ENCODE data around the gene LIG1. TPM values are rescaled to one million over a fixed set of nuclear protein-coding genes. Genes with fewer than 3 reads are reported as not detected.

The LIG1 gene
- total RNA-seq, 1 experiment from 2014 or later: 115 TPM

- no peak overlapping the region for H3K9ac ChIP-seq (ENCODE audit: extremely low read depth, insufficient read length, low read length)
- no peak overlapping the region for H3K4ac ChIP-seq (ENCODE audit: low read depth, low read length)
- H3K4me1 Mint-ChIP-seq: peaks cover 15 to 21% of the 10 kb centered on the region in 2 experiments
- H3K9me3 ChIP-seq (ENCODE audit: control insufficient read depth, low read depth, low read length): no peaks in the 10 kb centered on the region
- no peak overlapping the region for H3K4me2 ChIP-seq (ENCODE audit: insufficient read depth, insufficient read length, low read length)
- no peaks in the 10 kb centered on the region for H3K27me3 ChIP-seq (ENCODE audit: insufficient read depth, low read length)
- WGBS (ENCODE audit: extremely low coverage, insufficient read length, low lambda C conversion rate): no CpG with 5 or more reads among the region's 3 CpGs
- H3K27ac Mint-ChIP-seq: peak overlapping the region in 1 of 3 experiments; percentile 71; a peak in 1 of 7 replicates
- no peak overlapping the region for H3K14ac ChIP-seq (ENCODE audit: insufficient read depth, low read length)
- H3K56ac ChIP-seq (ENCODE audit: insufficient read length, low read depth, low read length): no peak overlapping the region
- H2BK12ac ChIP-seq (ENCODE audit: insufficient read length, low read depth, low read length): no peak overlapping the region
- no peak overlapping the region for H4K5ac ChIP-seq (ENCODE audit: insufficient read length, low read depth, low read length)
- H3K9me3 Mint-ChIP-seq: peaks cover 10 to 20% of the 10 kb centered on the region in 2 experiments
- H2AFZ ChIP-seq (ENCODE audit: low read length): no peak overlapping the region
- H3K23me2 ChIP-seq (ENCODE audit: insufficient read length, low read depth, low read length, poor library complexity, severe bottlenecking): no peaks in the 10 kb centered on the region
- H3K4me3 Mint-ChIP-seq: no peak overlapping the region
- H4K91ac ChIP-seq (ENCODE audit: insufficient read length, low read depth, low read length): no peak overlapping the region
- H2BK120ac ChIP-seq (ENCODE audit: low read depth, low read length, poor library complexity, severe bottlenecking): no peak overlapping the region
- no peak overlapping the region for H2BK20ac ChIP-seq (ENCODE audit: low read depth, low read length, poor library complexity, severe bottlenecking)
- H2BK5ac ChIP-seq (ENCODE audit: insufficient read length, low read length): no peak overlapping the region
- no peaks in the 10 kb centered on the region for H3K79me1 ChIP-seq (ENCODE audit: insufficient read depth, low read depth, low read length, poor library complexity, severe bottlenecking)
- no peak for TF ChIP-seq CTCF (conservative IDR thresholded peaks at IDR 0.05)
- H3K18ac ChIP-seq (ENCODE audit: insufficient read length, low read depth, low read length): no peak overlapping the region
- H4K8ac ChIP-seq (replicated peaks; ENCODE audit: insufficient read length, low read depth, low read length): no peak overlapping the region
- no peak overlapping the region for H3K23ac ChIP-seq (ENCODE audit: insufficient read length, low read depth, low read length)
- no peaks in the 10 kb centered on the region; the same call in 1 of the 2 replicates for H3K27me3 Mint-ChIP-seq (ENCODE audit: low read depth)
- H3K27ac ChIP-seq (ENCODE audit: insufficient read length, low read depth, low read length): no peak overlapping the region
- no peak overlapping the region for H3T11ph ChIP-seq (ENCODE audit: low read length)
- 0 out of 2 replicates have a peak, but pooled peaks cover 2% of the 10 kb centered on the region for H3K4me1 ChIP-seq (ENCODE audit: insufficient read depth, low read length)
- peaks cover 27 to 45% (median 27%) of the 10 kb centered on the region in 3 experiments for H3K36me3 Mint-ChIP-seq (ENCODE audit: insufficient read depth in 1 of 3, low read depth in 3 of 3)
- no peak overlapping the region for H2BK15ac ChIP-seq (ENCODE audit: low read depth, low read length)
- no peak for DNase-seq
- H3K79me2 ChIP-seq (ENCODE audit: insufficient read depth, low read length): no peaks in the 10 kb centered on the region
- H2AK5ac ChIP-seq (ENCODE audit: insufficient read length, low read length): no peak overlapping the region
- no peaks in the 10 kb centered on the region for H4K20me1 ChIP-seq (ENCODE audit: control insufficient read depth, insufficient read depth, insufficient read length)
Measured at GRCh38 chr19:48190885-48191284, 20.7 kb upstream of the LIG1 start.

Measured in H9 (cell line).